DMS 273 treated with DMSO at 0.1 percent for 48 hours (cell line): ENCODE results near the gene PCDH9.

Experiments
- DNase-seq: peaks from one replicate; lab custom pipeline; 2025; lab: John Stamatoyannopoulos, UW

The PCDH9 gene

GRCh38 chr13:67161176-67161575 is 69.0 kb downstream of the PCDH9 start:
- no peak for DNase-seq

- DNase-seq: no peak
Measured at GRCh38 chr13:67158903-67159302, 71.2 kb downstream of the PCDH9 start.

- no peak for DNase-seq
Measured at GRCh38 chr13:67156723-67157060, 73.4 kb downstream of the PCDH9 start.

- no peak for DNase-seq
Measured at GRCh38 chr13:67155898-67156722, 74.0 kb downstream of the PCDH9 start.

DNA sequence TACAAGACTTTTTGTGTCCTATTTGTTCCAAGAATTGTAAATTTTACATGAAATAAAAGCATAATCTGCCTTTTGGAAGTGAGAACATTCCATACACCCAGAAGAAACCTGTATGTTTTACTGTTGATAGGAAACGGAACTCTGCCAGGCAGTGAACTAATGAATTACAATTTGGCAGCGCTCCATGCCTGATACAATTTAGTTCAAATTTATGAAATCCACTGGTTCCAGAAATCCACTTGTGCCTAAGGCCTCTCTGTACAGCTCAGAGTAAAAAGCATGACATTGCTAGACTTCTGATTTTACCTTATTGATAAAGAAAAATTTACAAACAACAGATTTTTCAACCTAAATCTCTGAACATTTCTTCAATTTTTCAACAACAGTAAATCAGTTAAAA is 78.1 kb downstream of the PCDH9 start:
- no peak for DNase-seq

DNA sequence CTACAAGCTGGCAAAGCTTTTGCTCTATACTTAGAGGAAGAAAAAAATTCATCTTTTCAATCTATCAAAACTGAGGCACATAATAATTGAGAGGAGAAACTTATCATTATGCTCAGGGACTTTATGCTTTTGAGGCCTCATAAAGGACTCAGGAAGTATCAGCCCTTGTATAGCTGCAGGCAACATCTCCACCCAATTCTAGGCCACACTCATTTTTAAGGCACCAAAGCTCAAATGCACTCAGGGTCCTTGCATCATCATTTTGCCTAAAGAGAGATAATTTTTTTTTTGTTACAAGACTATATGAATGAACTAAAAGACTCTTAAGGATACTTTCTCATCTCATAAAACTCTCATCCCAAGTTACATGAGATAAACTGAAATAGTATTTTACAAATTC is 78.5 kb downstream of the PCDH9 start:
- no peak for DNase-seq

DNA sequence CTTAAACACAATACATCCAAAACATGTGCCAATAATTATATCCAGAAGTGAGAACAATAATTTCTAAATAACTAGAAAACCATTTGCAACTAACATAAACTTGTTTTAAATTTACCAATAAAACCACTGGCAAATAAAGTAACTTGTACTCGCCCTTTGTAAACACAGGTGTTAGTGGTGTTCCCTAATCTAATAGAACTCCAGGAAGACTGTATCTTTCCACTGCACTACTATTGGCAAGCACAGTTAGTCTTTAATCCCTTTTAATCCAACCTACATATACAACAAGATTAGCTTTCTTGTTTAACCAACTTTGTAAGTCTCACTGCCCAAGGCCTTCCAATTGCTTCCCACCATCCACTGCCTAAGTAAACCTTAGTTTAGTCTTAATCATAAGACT is 79.5 kb downstream of the PCDH9 start:
- DNase-seq: no peak

- DNase-seq: no peak
Measured at GRCh38 chr13:67148161-67148571, 82.0 kb downstream of the PCDH9 start.

DNA sequence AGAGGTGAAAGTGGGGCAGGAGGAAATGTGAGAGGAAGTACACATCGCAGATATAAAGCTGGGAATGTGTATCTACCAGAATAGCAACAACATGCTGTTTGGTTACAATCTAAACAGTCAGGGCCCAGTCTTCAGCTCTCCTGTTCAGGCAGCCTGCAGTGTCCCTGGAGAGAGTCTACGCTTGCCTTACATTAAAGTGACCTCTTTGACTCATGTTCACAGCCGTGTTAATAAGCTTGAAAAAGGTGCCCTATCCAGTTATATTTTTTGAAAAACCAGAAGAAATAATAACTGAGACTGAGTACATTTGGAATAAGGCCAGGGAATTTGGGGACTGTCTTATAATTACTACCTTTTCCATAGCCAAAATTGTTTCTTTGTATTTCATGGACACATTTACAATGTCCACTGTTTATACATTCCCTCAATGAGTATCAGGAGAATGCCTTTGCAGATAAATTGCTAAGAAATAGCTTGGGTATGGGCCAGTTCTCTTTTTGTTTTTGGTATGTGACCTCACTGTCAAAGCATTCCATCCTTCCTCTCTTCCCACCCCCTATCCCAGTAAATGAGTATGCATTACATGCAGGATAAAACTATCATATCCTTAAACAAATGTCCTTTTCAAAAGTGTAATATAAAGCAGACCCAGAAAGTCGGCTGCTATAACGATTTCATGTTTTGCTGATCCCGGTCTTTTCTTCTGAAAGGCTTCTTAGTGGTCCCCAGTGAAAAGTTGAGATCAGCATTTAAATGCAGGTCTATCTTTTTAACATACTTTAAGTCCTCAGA is 82.6 kb downstream of the PCDH9 start:
- DNase-seq: no peak

DNA sequence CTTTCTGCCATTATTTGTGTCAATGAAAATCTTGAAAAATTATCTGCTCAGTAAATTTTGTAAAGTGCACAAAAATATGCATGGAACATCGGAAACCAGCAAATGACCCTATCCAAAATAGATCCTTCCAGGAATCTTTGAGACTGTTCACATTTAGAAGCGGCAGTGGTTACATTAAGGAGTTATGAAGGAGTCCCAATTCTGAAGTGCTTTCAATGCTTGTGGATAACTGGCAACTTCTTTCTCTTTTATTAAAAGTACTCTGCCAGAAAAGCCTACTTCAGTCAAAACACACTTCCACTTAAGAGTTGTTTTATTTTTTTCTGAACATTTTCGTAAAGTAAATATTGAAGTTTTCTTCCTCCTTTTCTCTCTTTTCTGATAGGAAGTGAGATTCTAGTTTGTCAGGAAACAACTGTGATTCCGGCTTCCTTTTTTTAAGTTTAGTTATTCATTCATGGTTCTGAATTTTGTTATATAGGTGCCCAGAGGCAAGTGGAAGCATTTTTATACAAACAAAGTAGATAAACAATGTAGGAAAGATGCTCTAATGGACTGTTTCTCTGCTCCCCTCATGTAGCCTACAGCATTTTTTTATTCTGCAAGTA is 83.5 kb downstream of the PCDH9 start:
- no peak for DNase-seq

- no peak for DNase-seq
Measured at GRCh38 chr13:67145950-67146349, 84.2 kb downstream of the PCDH9 start.

GRCh38 chr13:67143544-67144115 is 86.5 kb downstream of the PCDH9 start:
- DNase-seq: no peak

- DNase-seq: no peak
Measured at GRCh38 chr13:67140006-67140405, 90.1 kb downstream of the PCDH9 start.

GRCh38 chr13:67139551-67139950 is 90.6 kb downstream of the PCDH9 start:
- DNase-seq: peak; percentile 80

DNA sequence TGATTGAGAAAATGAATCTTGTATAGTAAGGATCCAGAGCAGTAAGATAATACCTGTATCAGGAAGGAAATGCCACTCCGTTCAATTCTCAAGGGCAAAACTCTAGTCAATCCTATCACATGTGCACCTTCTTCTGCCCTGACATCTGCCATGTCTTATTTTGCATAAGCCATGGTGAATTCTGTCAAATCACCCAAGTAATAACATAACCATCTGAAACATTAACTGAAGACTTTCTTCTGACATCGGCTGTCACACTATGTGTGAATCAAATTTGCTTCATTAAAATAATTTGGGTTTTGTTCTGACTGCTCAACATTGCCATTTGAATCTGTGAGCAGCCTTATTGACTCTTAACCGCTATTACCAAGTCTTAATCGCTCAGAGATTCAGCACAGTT is 91.2 kb downstream of the PCDH9 start:
- DNase-seq: no peak

GRCh38 chr13:67137044-67137735 is 92.9 kb downstream of the PCDH9 start:
- DNase-seq: no peak

DNA sequence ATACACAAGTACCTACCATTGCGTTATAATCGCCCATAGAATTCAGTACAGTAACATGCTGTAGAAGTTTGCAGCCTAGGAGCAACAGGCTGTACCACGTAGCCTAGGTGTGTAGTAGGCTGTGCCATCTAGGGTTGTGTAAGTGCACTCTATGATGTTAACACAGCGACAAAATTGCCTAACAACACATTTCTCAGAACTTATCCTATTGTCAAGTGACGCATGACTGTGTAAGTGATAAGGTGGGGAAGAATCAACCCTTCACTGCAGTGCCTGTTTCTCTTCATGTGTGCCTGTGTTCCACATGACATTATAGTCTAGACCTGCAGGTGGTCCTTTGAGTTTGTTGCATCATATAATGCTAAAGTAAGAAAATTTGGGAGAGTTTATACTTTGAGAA is 94.0 kb downstream of the PCDH9 start:
- no peak for DNase-seq

- DNase-seq: no peak
Measured at GRCh38 chr13:67135356-67135755, 94.8 kb downstream of the PCDH9 start.

GRCh38 chr13:67134417-67135129 is 95.6 kb downstream of the PCDH9 start:
- peak; percentile 53 for DNase-seq

DNA sequence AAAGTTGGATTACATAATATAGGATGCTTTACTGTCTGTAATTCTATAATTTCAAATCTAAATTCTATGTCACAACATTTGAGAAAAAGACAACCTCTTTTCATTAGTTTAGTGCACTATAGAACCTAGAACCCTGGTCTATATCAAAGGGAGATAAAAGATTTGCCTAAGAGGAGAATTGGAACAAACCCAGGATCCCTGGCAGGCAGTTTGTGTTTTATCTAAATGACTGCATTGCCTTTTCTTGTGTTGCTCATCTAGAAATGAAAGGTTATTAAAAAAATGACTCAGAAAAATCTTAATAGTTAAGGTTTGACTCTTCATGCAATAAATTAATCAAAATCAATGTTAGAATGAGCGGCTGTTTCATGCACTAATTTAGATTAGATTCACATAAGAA is 96.7 kb downstream of the PCDH9 start:
- no peak for DNase-seq

DNA sequence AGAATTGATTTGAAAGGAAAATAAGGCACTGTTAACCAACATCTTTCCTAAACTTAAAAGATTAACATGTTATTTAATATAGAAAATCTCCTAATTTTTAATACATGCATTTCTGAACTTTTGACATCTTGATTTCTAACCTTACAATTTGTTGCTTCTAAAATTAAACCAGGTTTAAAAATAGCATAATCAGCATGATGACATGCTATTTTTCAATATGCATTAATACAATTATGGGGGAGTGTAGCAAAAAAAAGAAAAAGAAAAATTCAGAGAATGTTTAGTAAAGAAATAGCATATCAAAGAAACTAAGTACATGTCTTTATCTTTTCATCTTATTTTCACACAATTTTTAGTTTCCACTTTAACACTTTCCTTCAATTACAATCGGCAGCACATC is 98.7 kb downstream of the PCDH9 start:
- DNase-seq: no peak
